Panc1 (cell line): Measurements from ENCODE around the gene ENAH. TPM values are rescaled to one million over a fixed set of nuclear protein-coding genes. Genes with fewer than 3 reads are reported as not detected.

ENCODE experiments used
- ATAC-seq: fragments of 200-7000 bp; cut with Tn5 transposase; 2 replicates; pipeline ENCODE4 v1.9.1; 2020; ENCODE audit warnings: mild to moderate bottlenecking, moderate library complexity
- BruUV-seq: library from RNA; stranded (reverse); fragments of 400-500 nt; replicated peaks from 2 replicates; lab custom pipeline; 2021; lab: Mats Ljungman, UMichigan
- CTCF ChIA-PET: fragments of 300-600 bp; sonication (Branson Sonifier 250); formaldehyde crosslinking; loops from one replicate; lab custom pipeline; 2022; ENCODE audit warnings: antibody characterized with exemption; lab: Charles Lee
- POLR2A ChIA-PET: fragments of 300-600 bp; sonication (Branson Sonifier 250); formaldehyde crosslinking; loops from one replicate; lab custom pipeline; 2022; ENCODE audit warnings: antibody characterized with exemption; lab: Charles Lee
- DNase-seq: peaks from one replicate; pipeline ENCODE4 v3.0.0-alpha.2; 2010; ENCODE audit warnings: low read depth, low spot score
- H3K27ac ChIP-seq: 2 replicates; pipeline ENCODE4 v1.5.1; 2011; ENCODE audit warnings: mild to moderate bottlenecking, low read length, inconsistent platforms
- H3K27me3 ChIP-seq: fragments of 200-500 bp; sonication (Bioruptor generic); 2 replicates; pipeline ENCODE4 v1.6.0; 2014; ENCODE audit warnings: low read length, inconsistent platforms; ENCODE audit not compliant: control insufficient read depth, insufficient read depth
- H3K36me3 ChIP-seq: fragments of 200-500 bp; sonication (Bioruptor generic); 2 replicates; pipeline ENCODE4 v1.5.1; 2014; ENCODE audit warnings: inconsistent platforms, mild to moderate bottlenecking, low read length, moderate library complexity; ENCODE audit not compliant: control insufficient read depth, insufficient read depth
- H3K4me1 ChIP-seq: 2 replicates; pipeline ENCODE4 v1.5.1; 2011; ENCODE audit warnings: inconsistent platforms, mild to moderate bottlenecking, low read length, moderate library complexity; ENCODE audit not compliant: control insufficient read depth, insufficient read depth
- H3K4me3 ChIP-seq, 2 experiments: 2 replicates each; pipeline ENCODE4 v1.5.1; 2011 to 2012; ENCODE audit warnings: low read depth in 2 of 2, low read length in 2 of 2, mild to moderate bottlenecking in 2 of 2, inconsistent platforms in 1 of 2, moderate library complexity in 1 of 2
- H3K9me3 ChIP-seq: fragments of 200-500 bp; sonication (Bioruptor generic); 2 replicates; pipeline ENCODE4 v1.5.1; 2014; ENCODE audit warnings: low read depth, mild to moderate bottlenecking, inconsistent platforms, low read length, moderate library complexity; ENCODE audit not compliant: control insufficient read depth, insufficient read depth
- CTCF ChIP-seq: fragments of 450-650 bp; IDR thresholded peaks from 2 replicates; pipeline ENCODE4 v1.5.1; 2017; ENCODE audit warnings: mild to moderate bottlenecking
- POLR2AphosphoS5 ChIP-seq: IDR thresholded peaks from 2 replicates; pipeline ENCODE4 v1.6.1; 2012; ENCODE audit warnings: mild to moderate bottlenecking, low read depth, low read length, moderate library complexity
- REST ChIP-seq, 2 experiments: IDR thresholded peaks; 2 replicates each; pipeline ENCODE4 v1.6.1; 2011 to 2012; ENCODE audit warnings: low read depth in 2 of 2, control low read depth in 1 of 2, low read length in 1 of 2, mild to moderate bottlenecking in 1 of 2, moderate library complexity in 1 of 2; ENCODE audit not compliant: insufficient read depth in 1 of 2
- SIN3A ChIP-seq: IDR thresholded peaks from 2 replicates; pipeline ENCODE4 v1.6.1; 2012; ENCODE audit warnings: low read depth, mild to moderate bottlenecking, low read length, moderate library complexity, borderline replicate concordance; ENCODE audit not compliant: insufficient read depth
- TCF7L2 ChIP-seq: IDR thresholded peaks from 2 replicates; pipeline ENCODE4 v1.6.1; 2011; ENCODE audit warnings: mild to moderate bottlenecking, low read depth, low read length, inconsistent platforms
- in situ Hi-C: cut with HindIII; loops from 2 replicates; pipeline ENCODE4 v1.10.0; 2016; ENCODE audit warnings: low sequenced_read_pairs, low pct_unique_long_range_greater_than_20kb
- intact Hi-C: fragments of 100-400 bp; cut with micrococcal nuclease; formaldehyde crosslinking; loops from one replicate; pipeline ENCODE4 v1.10.0; 2022; ENCODE audit not compliant: unreplicated experiment
- total RNA-seq: library from RNA; stranded (reverse); gene quantifications from one replicate; pipeline ENCODE4 v1.2.1, GENCODE V29; 2021; ENCODE audit not compliant: unreplicated experiment

The ENAH gene
- total RNA-seq, 1 experiment from 2014 or later: 133 TPM

GRCh38 chr1:225681231-225681630, 28.3 kb upstream of the ENAH start:
- ATAC-seq (no peak), DNase-seq (no peak)
- in situ Hi-C loops (no loop called here), intact Hi-C loops (no loop called here)
- ChIA-PET POLR2A (interaction anchor here (0.6 kb wide), 1 partner anchor 8 kb away, joined by 4 read pairs; no protein-coding TSS in a partner anchor), CTCF (no interaction called here)
- no TSS peak for BruUV-seq
- TF ChIP-seq TCF7L2 (no peak), CTCF (no peak), POLR2AphosphoS5 (no peak), REST (IDR thresholded peaks at IDR 0.05; ENCODE audit: insufficient read depth in 1 of 2, low read depth in 2 of 2, low read length in 1 of 2) (no peak), SIN3A (no peak)
- Histone ChIP-seq H3K4me1 (no peaks in the 10 kb centered on the region), H3K4me3 (no peak overlapping the region), H3K36me3 (no peaks in the 10 kb centered on the region), H3K27ac (no peak overlapping the region), H3K27me3 (no peaks in the 10 kb centered on the region), H3K9me3 (no peaks in the 10 kb centered on the region)

DNA sequence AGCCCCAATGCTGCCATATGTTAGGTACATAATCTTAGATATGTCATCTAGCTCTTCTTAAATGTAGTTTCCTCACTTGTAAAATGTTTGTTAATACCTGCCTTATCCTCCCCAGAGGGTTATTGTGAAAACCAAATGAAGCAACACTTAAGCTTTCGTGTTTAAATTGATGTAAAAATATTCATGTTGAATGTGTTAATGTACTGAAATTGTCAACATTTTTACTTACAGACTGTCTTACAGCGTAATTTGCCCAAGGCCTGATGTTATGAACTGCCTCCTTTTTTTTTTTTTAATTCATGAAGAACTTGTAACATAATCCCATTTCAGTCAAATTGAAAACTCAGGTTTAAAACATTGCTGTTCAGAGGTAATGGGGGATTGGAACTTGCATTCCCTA, 25.6 kb upstream of the ENAH start:
- ChIA-PET CTCF (interaction anchor here (0.6 to 0.7 kb wide), 2 partner anchors 11 to 27 kb away, joined by 3 to 6 read pairs; no protein-coding TSS in a partner anchor), POLR2A (interaction anchor here (0.7 kb wide), 1 partner anchor 196 kb away, joined by 3 read pairs; no protein-coding TSS in a partner anchor)
- TF ChIP-seq SIN3A (no peak), REST (IDR thresholded peaks at IDR 0.05; ENCODE audit: insufficient read depth in 1 of 2, low read depth in 2 of 2, low read length in 1 of 2) (no peak), CTCF (no peak), POLR2AphosphoS5 (no peak), TCF7L2 (no peak)
- H3K9me3 ChIP-seq: no peaks in the 10 kb centered on the region
- H3K27me3 ChIP-seq: no peaks in the 10 kb centered on the region
- DNase-seq: no peak
- H3K27ac ChIP-seq: no peak overlapping the region
- in situ Hi-C loops: no loop called here
- H3K4me3 ChIP-seq: no peak overlapping the region
- no peak for ATAC-seq
- BruUV-seq: no TSS peak
- intact Hi-C loops: no loop called here
- H3K36me3 ChIP-seq: no peaks in the 10 kb centered on the region
- H3K4me1 ChIP-seq: no peaks in the 10 kb centered on the region
